GM12878 (cell line): ENCODE measurements around the gene SIN3B.

ENCODE experiments used
- KDM1A ChIP-seq: fragments of 200-600 bp; sonication (generic); IDR thresholded peaks from 2 replicates; pipeline ENCODE4 v1.6.1; 2016; ENCODE audit warnings: borderline replicate concordance
- SMAD5 ChIP-seq: IDR thresholded peaks from 2 replicates; pipeline ENCODE4 v1.6.1; 2016; ENCODE audit warnings: antibody characterized with exemption, low read depth

- TF ChIP-seq KDM1A (no peak), SMAD5 (no peak)
Observed at GRCh38 chr19:16834747-16835146, 5.5 kb downstream of the SIN3B start.
